G401 (cell line): ENCODE measurements around the gene ATG4A. TPM values are rescaled to one million over a fixed set of nuclear protein-coding genes. Genes with fewer than 3 reads are reported as not detected.

Experiments used
- DNase-seq: peaks from one replicate; pipeline ENCODE4 v3.0.0-alpha.2; 2015; ENCODE audit warnings: low spot score
- in situ Hi-C: cut with HindIII; loops from 2 replicates; pipeline ENCODE4 v1.10.0; 2016; ENCODE audit warnings: low sequenced_read_pairs, mixed read lengths
- total RNA-seq: library from RNA; depleted of rRNA; stranded (reverse); fragments of >200 nt; shearing (Covaris generic); gene quantifications from 2 replicates; pipeline ENCODE4 v1.2.3, GENCODE V29; 2014; rRNA removed

Gene ATG4A
- total RNA-seq, result 7.3 and 12.7 TPM in 2 replicates

GRCh38 chrX:108091264-108091877, at the start of gene ATG4A, which contains the start of gene PSMD10:
ATG4A (plus strand) TSS chrX:108091778; CDS start chrX:108091827, 49 bp downstream.
PSMD10 (minus strand) TSS chrX:108091542; CDS start chrX:108091520, 22 bp downstream.
- DNase-seq, result peak; percentile 97
- in situ Hi-C loops, result no loop called here

- DNase-seq, result no peak
- in situ Hi-C loops, result no loop called here
Measured at GRCh38 chrX:108044554-108045256, 46.9 kb upstream of the ATG4A start, which contains the start of gene VSIG1. VSIG1 (plus strand) TSS chrX:108045065; CDS start chrX:108045131, 66 bp downstream.

DNA sequence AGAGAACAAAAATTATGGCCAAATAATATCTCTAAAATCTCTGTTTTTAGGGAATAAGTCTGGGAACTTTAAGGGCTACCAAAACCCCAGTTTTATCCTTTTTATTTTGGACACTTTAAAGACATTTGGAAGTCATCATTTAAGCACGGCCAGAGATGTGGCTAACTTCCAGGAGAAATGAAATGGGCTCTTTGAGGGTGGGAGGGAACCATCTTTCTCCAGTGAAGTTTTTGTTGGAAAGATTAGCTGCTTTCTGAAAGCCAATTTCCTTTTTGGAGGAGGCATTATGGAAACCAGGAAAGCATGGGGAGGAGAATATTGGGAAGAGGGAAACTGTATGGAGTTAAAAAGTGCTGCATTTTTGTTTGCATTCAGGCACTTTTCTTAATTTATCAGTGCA, 41.9 kb upstream of the ATG4A start:
- no peak for DNase-seq
- in situ Hi-C loops, result no loop called here

DNA sequence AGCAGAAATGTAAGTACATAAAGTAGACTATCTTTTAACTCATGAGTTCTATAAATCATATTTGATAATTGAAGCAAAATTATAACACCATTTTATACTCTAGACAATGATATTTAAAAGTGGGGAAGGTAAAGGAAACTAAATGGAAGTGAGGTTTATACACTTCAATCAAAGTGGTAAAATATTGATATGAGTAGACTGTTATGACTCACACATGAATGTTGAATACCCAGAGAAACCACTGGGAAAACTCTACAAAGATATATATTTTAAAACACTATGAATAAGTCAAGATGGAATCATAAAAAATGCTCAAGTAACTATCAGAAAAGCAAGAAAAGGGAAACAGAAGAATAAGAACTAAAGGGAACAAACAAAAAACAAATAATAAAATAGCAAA, 38.4 kb upstream of the ATG4A start:
- no peak for DNase-seq
- in situ Hi-C loops, result no loop called here

- no peak for DNase-seq
- in situ Hi-C loops, result no loop called here
Measured at GRCh38 chrX:108055546-108055945, 36.0 kb upstream of the ATG4A start.

- no peak for DNase-seq
- in situ Hi-C loops, result no loop called here
Measured at GRCh38 chrX:108059801-108060200, 31.8 kb upstream of the ATG4A start.

- in situ Hi-C loops, result no loop called here
- no peak for DNase-seq
Measured at GRCh38 chrX:108064001-108064400, 27.6 kb upstream of the ATG4A start.

DNA sequence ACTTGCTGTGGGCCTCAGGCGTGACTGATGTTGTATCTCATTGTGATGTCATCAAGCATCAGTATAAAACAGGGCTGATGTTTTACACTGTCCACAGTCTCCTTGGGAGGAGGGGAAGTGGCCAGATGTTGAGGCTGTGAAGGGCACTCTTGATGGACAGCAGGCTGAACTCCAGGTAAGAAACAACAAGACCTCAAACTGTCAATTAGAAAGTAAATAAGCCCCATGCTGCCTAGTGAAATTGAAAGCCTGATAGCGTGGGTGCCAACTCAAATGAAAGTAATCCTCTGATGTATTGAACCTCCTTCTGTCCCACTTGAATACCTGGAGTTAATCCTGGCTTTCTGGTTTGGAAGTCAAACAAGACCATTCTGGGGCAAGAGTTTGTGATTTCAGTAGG, 27.0 kb upstream of the ATG4A start:
- in situ Hi-C loops, result no loop called here
- DNase-seq, result no peak

- in situ Hi-C loops, result no loop called here
- no peak for DNase-seq
Measured at GRCh38 chrX:108068121-108068520, 23.5 kb upstream of the ATG4A start.

DNA sequence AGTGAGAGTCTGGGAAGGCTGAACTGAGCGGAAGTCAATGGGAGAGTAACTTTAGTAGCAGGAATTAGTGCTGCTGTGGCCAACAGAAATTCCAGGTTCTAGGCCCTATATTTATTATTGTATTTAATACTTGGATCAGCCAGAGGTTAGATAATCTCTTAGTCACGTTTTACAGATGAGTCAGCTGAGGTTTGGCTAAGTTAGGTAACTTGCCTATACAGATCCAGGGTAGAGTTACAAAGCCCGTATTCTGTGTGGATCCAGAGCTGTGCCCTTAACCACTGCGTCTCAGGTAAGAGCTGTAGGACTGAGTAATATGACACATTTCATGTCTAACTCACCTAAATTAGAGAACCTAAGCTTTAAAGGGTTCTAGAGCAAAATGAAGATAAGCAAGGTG, 20.7 kb upstream of the ATG4A start:
- DNase-seq, result no peak
- in situ Hi-C loops, result no loop called here

GRCh38 chrX:108071578-108071977, 20.0 kb upstream of the ATG4A start:
- DNase-seq, result no peak
- in situ Hi-C loops, result no loop called here

DNA sequence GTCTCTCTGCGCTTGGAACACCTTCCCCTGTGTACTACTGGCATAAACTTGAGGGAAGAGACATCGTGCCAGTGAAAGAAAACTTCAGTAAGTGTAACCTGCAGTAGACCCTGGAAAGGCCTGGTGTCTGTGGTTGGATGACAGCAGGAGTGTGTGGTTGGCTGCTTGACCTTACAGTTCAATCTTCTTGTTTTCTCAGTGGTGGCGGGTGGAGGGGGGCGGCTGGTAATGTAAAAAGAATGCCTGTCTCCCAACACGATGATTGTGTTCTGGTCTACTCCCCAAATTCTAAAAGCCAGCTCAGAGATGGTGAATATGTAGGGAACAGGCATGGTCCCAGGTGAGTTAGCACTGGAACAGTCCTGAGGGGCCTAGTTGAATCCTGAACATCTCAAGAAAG, 18.8 kb upstream of the ATG4A start:
- in situ Hi-C loops, result no loop called here

GRCh38 chrX:108081110-108081509, 10.5 kb upstream of the ATG4A start:
- in situ Hi-C loops, result no loop called here
- DNase-seq, result no peak

More for the DNA sequence above, 18.8 kb upstream of the ATG4A start:
- no peak for DNase-seq

GRCh38 chrX:108087792-108088191, 3.8 kb upstream of the ATG4A start:
- in situ Hi-C loops, result no loop called here
- no peak for DNase-seq

- in situ Hi-C loops, result no loop called here
- no peak for DNase-seq
Measured at GRCh38 chrX:108088511-108088910, 3.1 kb upstream of the ATG4A start.

DNA sequence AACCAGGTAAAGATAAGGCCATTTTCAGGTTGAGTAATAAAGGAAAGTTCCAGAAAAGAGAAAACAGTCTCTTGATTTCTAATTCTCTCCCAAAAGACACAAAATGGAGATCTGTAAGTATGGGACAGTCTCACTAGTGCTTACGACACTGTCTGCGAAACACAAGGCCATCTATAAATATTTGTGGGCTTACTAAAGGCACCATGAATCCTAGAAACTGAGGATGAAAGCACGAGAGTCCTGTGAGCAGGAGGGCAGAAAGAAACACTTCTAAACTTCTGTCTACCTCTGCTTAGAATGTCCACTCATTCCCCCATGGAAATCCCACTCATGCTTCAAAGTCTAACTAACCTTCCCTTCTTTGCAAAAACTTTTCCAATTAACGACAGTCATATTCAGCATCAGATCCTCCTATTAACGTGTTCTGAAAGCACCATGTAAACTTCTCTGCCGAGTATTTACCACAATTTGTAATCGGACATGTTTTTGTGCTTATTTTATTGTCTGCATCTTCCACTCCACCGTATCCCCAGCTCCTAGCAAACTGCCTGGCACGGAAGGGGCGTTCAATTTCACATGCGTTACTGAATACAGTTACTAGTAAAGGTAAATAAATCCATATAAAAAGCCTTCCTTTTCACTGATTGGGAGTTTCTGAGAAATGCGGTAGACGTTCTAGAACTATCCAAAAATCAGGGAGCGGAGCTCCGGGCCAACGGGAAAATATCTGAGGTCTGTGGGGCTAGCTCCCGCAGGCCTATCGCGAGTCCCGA, 901 bp upstream of the ATG4A start:
- in situ Hi-C loops, result no loop called here
- DNase-seq, result no peak

- in situ Hi-C loops, result no loop called here
- DNase-seq, result peak; percentile 58
Measured at GRCh38 chrX:108091878-108092291, 307 bp downstream of the ATG4A start.

DNA sequence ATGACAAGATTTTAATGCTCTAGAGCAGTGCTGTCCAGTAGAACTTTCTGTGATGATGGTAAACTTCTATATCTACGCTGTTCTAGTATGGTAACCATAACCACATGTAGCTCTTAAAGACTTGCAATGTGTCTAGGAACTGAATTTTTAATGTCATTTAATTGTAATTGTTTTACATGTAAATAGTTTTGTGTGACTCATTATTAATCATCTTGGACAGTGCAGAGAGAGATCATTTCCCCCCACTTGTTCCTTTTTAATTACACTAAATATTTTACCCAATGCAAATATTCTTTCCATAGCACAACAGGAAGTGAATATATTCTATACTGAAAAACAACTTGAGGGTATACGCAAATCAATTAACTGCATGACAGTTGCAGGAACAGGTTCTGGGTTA, 5.8 kb downstream of the ATG4A start:
- in situ Hi-C loops, result no loop called here
- no peak for DNase-seq

DNA sequence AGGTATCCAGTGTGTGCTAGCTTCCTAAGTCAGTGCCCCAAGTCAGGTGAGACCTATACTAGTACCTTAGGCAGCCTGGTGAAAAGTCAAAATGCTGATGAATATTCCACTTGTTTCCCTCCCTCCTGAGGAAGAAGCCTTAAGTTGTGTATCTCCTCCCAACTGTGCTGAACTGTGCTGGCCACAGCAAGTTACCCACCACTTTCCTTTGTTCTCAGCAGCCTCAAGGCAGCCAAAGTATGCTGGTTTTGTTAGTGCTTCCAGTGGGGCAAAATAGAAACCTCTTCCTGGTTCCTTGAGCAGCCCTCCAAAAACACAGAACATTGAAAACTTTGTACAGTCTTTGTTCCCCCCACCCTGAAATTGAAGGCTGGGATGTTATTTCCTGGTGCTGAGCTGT, 13.9 kb downstream of the ATG4A start:
- in situ Hi-C loops, result no loop called here
- DNase-seq, result no peak

- no peak for DNase-seq
- in situ Hi-C loops, result no loop called here
Measured at GRCh38 chrX:108114541-108114940, 23.0 kb downstream of the ATG4A start.
